Mammary epithelial cell (primary cell): ENCODE data around the gene RCAN1.

ENCODE experiments used
- EZH2 ChIP-seq: IDR thresholded peaks from 2 replicates; pipeline ENCODE4 v1.6.1; 2012; ENCODE audit warnings: low read length, inconsistent platforms, borderline replicate concordance
- TF ChIP-seq, protein P1 (sequence below), 2 donors: IDR thresholded peaks in 1 of 2; conservative IDR thresholded peaks in 1 of 2; 2 replicates each; pipeline ENCODE4 v1.5.1; 2011 to 2012; ENCODE audit warnings: inconsistent platforms in 2 of 2, low read length in 2 of 2, mild to moderate bottlenecking in 2 of 2, control low read depth in 1 of 2, low read depth in 1 of 2; ENCODE audit not compliant: insufficient read depth in 1 of 2; ENCODE audit errors: extremely low read depth in 1 of 2

DNA sequence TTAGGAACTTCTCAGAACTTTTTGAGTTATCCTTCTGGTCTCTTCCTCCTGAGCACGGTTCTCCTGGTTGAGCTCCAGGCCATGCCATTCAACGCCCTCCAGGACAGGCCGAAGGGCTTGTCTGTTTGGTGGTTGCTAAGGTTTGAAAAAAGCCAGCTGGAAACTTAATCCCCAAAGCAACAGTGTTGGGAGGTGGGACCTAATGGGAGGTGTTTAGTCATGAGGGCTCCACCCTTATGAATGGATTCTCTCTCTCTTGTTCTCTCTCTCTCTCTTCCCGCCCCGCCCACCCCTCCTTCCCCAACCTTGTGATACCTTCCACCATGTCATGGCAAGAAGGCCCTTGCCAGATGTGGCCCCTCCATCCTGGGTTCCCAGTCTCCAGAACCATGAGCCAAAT, 103.7 kb downstream of the RCAN1 start:
- TF ChIP-seq, protein P1, sequence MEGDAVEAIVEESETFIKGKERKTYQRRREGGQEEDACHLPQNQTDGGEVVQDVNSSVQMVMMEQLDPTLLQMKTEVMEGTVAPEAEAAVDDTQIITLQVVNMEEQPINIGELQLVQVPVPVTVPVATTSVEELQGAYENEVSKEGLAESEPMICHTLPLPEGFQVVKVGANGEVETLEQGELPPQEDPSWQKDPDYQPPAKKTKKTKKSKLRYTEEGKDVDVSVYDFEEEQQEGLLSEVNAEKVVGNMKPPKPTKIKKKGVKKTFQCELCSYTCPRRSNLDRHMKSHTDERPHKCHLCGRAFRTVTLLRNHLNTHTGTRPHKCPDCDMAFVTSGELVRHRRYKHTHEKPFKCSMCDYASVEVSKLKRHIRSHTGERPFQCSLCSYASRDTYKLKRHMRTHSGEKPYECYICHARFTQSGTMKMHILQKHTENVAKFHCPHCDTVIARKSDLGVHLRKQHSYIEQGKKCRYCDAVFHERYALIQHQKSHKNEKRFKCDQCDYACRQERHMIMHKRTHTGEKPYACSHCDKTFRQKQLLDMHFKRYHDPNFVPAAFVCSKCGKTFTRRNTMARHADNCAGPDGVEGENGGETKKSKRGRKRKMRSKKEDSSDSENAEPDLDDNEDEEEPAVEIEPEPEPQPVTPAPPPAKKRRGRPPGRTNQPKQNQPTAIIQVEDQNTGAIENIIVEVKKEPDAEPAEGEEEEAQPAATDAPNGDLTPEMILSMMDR (conservative IDR thresholded peaks at IDR 0.05 in 1 of 2, IDR thresholded peaks at IDR 0.05 in 1 of 2; ENCODE audit: extremely low read depth in 1 of 2, insufficient read depth in 1 of 2, low read depth in 1 of 2, low read length in 2 of 2), result no peak
- no peak for TF ChIP-seq EZH2
